Stomach (tissue), 4 donors: ENCODE results near the gene XYLB.

Experiments used
- EP300 ChIP-seq: sonication (generic); formaldehyde crosslinking; IDR thresholded peaks from one replicate; pipeline ENCODE4 v1.6.1; 2017; ENCODE audit warnings: antibody characterized with exemption
- POLR2A ChIP-seq, 4 donors: fragments of 450-650 bp; IDR thresholded peaks; one replicate each; pipeline ENCODE4 v1.6.1; 2016; ENCODE audit warnings: antibody characterized with exemption in 4 of 4, control low read depth in 2 of 4, mild to moderate bottlenecking in 1 of 4, moderate library complexity in 1 of 4
- POLR2AphosphoS5 ChIP-seq, 3 donors: sonication (generic); formaldehyde crosslinking; IDR thresholded peaks; one replicate each; pipeline ENCODE4 v1.6.1; 2016; ENCODE audit warnings: antibody characterized with exemption in 3 of 3
- TF ChIP-seq, protein P1 (sequence below), 7 experiments: fragments of 450-650 bp in 4 of 7; fragments of 200-600 bp in 3 of 7; sonication (generic) in 3 of 7; IDR thresholded peaks; one replicate each; pipeline ENCODE4 v1.5.1; 2016 to 2019; ENCODE audit warnings: antibody characterized with exemption in 7 of 7, control low read depth in 2 of 7, mild to moderate bottlenecking in 1 of 7

- TF ChIP-seq, protein P1, sequence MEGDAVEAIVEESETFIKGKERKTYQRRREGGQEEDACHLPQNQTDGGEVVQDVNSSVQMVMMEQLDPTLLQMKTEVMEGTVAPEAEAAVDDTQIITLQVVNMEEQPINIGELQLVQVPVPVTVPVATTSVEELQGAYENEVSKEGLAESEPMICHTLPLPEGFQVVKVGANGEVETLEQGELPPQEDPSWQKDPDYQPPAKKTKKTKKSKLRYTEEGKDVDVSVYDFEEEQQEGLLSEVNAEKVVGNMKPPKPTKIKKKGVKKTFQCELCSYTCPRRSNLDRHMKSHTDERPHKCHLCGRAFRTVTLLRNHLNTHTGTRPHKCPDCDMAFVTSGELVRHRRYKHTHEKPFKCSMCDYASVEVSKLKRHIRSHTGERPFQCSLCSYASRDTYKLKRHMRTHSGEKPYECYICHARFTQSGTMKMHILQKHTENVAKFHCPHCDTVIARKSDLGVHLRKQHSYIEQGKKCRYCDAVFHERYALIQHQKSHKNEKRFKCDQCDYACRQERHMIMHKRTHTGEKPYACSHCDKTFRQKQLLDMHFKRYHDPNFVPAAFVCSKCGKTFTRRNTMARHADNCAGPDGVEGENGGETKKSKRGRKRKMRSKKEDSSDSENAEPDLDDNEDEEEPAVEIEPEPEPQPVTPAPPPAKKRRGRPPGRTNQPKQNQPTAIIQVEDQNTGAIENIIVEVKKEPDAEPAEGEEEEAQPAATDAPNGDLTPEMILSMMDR (IDR thresholded peaks at IDR 0.05) = no peak
- TF ChIP-seq EP300 (no peak), POLR2A (IDR thresholded peaks at IDR 0.05) (no peak), POLR2AphosphoS5 (IDR thresholded peaks at IDR 0.05) (no peak)
Observed at GRCh38 chr3:38455639-38456430, 109.2 kb downstream of the XYLB start.
